TTC549 (cell line): Measurements from ENCODE around the gene HYLS1.
A peak's percentile ranks its signal among the peaks of the same experiment; 100 is the strongest.
"Not testable (repeated sequence)": the region's sequence is repeated elsewhere in the genome, so short reads cannot be mapped to it uniquely, and the experiment has no call there.

Experiments
- FAIRE-seq: peaks from 2 replicates; lab custom pipeline; 2012; peaks lifted over from hg19 to GRCh38; lab: Jason Lieb, UNC

The HYLS1 gene, protein sequence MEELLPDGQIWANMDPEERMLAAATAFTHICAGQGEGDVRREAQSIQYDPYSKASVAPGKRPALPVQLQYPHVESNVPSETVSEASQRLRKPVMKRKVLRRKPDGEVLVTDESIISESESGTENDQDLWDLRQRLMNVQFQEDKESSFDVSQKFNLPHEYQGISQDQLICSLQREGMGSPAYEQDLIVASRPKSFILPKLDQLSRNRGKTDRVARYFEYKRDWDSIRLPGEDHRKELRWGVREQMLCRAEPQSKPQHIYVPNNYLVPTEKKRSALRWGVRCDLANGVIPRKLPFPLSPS

DNA sequence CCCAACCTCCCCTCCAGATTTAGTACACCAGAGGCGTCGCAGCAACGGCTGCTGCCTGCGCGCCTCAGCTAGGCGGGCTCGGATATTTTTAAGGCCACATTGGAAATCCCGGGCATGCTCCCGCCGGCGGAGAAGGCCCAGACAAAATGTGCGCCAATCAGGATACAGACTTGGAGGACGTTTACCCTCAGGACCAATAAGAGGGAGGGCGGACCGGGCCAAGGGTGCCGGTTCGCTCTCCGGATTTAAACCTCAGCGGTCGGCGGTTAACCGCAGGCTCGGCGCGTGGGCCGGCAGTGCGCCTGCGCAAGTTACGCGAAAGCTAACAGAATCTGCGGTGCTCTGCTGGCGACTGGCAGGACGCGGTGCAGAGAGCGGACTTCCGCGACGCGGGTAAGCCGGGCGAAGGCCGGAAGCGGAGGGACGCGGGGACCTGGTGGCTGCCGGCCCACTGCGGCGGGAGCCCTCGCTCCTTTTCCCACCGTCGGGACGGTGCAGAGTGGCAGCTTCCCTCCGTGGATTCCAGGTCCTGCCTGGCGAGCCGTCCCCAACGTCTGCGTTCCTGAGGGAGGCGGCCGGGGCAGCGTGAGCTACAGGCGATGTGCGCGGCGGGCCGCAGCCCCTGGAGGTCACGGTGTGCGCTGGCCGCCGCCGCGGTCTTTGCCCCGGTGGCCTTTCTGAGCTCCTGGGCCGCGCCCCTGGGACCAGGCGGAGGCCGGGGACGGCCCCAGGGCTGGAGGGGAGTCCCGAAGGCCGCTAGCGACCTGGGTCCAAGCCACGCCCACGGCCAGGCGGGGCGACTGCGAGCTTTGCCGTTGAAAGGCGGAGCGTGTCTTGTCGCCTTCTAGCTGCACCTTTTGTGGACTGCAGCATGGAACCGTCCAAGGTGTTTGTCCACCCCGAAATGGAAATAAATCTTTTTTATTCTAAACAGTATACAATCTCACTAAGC lies at the start of gene HYLS1:
Gene HYLS1, plus strand, starts transcription at position 296 of the 952 bp plus-strand sequence. CDS start 11,701 bp downstream, outside the sequence.
- no peak for FAIRE-seq

DNA sequence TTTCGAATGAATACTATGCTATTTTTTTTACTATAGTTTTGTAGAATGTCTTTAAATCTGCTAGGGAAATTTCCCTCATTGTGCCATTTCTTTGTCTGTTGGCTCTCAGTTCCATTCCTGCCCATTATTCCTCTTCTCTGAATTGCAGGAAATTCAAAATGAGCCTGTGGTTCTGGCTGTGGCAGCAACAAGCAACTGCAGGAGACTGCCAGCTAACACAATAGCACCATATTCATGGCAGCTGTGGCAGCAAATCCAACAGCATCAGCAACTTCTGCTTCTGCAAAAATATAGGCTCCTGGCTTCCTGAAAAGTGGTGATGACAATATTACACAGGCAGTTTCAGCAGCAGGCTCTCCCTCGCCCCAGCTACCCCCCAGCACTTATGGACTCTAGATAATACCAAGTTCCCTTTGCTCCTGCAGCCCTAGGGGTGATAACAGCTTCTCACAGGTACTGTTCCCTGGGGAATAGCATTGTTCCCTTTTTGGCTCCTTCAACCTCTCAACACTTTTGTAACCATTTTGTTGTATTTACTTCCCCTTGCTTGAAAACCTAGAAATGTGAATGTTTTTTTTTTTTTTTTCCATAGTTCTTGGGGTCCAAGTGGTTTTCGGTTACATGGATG lies 45.0 kb upstream of the HYLS1 start:
- no peak for FAIRE-seq

DNA sequence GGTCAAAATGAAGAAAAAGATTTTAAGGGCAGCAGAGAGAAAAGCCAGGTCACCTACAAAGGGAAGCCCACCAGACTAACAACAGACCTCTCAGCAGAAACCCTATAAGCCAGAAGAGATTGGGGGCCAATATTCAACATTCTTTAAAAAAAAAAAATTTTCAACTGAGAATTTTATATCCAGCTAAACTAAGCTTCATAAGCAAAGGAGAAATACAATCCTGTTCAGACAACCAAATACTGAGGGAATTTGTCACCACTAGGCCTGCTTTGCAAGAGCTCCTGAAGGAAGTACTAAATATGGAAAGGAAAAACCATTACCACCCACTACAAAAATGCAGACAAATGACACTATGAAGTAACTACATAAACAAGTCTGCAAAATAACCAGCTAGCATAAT lies 41.3 kb upstream of the HYLS1 start:
- FAIRE-seq, result no peak

DNA sequence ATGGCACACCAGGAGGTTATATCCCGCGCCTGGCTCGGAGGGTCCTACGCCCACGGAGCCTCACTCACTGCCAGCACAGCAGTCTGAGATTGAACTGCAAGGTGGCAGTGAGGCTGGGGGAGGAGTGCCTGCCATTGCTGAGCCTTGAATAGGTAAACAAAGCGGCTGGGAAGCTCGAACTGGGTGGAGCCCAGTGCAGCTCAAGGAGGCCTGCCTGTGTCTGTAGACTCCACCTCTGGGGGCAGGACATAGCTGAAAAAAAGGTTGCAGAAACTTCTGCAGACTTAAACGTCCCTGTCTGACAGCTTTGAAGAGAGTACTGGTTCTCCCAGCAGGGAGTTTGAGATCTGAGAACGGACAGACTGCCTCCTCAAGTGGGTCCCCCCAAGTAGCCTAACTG lies 29.8 kb upstream of the HYLS1 start:
- FAIRE-seq, result not testable (repeated sequence)

DNA sequence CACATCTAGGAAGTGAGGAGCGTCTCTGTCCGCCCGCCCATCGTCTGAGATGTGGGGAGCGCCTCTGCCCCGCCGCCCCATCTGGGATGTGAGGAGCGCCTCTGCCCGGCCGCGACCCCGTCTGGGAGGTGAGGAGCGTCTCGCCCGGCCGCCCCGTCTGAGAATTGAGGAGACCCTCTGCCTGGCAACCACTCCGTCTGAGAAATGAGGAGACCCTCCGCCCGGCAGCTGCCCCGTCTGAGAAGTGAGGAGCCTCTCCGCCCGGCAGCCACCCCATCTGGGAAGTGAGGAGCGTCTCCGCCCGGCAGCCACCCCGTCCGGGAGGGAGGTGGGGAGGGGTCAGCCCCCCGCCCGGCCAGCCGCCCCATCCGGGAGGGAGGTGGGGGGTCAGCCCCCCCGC lies 24.7 kb upstream of the HYLS1 start:
- FAIRE-seq, result not testable (repeated sequence)

DNA sequence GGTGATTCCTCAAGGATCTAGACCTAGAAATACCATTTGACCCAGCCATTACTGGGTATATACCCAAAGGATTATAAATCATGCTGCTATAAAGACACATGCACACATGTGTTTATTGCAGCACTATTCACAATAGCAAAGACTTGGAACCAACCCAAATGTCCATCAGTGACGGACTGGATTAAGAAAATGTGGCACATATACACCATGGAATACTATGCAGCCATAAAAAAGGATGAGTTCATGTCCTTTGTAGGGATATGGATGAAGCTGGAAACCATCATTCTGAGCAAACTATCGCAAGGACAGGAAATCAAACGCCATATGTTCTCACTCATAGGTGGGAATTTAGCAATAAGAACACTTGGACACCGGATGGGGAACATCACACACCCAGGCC lies 22.1 kb upstream of the HYLS1 start:
- FAIRE-seq, result not testable (repeated sequence)

DNA sequence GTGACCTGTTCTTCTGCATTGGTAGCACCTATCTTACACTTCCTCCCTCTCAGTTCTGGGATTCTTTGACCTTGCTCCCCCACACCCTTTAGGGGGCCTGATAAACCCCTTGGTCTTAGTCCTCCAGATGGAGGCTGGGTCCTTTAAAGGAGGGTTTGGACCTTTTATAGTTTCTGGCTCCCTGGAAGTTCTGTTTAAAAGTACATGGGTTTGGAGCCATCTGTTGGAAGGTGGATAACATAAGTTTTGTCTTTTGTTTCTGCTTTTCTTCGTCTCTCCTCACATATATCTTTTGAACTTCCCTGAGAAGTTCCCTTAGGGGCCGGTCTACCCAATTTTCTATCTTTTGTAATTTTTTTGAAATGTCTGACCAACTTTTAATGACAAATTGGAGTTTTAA lies 17.9 kb upstream of the HYLS1 start:
- FAIRE-seq, result no peak

DNA sequence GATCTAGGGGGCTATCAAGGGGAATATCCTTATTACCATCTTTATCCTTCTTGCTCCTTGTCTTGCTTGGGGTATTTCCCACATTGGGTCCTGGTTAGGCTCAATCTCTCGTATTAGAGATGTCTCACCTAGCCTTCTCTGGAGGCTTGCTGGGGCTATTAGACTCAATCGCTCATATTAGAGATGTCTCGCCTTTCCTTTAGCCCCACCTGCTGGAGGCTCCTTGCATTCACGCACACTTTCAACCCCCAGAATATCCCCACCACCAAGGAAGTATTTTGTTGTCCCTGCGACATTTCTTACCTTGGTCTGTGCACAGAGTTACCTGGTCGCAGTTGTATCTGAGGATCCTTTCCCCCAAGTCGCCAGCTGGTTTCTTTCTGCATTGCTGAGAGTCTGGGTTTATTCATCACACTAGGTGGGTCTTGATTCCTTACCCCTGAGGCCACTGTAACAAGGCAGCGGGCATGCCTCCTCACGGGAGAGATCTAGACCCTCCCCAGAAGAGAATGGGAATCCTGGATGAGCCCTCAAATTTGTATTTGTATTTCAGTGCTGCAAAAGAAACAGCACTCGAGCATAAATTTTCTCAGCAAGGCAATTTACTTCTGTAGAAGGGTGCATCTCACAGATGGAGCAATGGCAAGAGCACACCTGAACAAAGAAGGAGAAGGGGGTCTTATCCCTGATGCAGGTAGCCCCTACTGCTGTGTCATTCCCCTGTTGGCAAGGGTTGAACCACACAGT lies 15.9 kb upstream of the HYLS1 start:
- no peak for FAIRE-seq

GRCh38 chr11:125872138-125872491 lies 15.4 kb upstream of the HYLS1 start:
- no peak for FAIRE-seq

GRCh38 chr11:125873881-125874555 lies 13.4 kb upstream of the HYLS1 start:
- FAIRE-seq, result no peak

DNA sequence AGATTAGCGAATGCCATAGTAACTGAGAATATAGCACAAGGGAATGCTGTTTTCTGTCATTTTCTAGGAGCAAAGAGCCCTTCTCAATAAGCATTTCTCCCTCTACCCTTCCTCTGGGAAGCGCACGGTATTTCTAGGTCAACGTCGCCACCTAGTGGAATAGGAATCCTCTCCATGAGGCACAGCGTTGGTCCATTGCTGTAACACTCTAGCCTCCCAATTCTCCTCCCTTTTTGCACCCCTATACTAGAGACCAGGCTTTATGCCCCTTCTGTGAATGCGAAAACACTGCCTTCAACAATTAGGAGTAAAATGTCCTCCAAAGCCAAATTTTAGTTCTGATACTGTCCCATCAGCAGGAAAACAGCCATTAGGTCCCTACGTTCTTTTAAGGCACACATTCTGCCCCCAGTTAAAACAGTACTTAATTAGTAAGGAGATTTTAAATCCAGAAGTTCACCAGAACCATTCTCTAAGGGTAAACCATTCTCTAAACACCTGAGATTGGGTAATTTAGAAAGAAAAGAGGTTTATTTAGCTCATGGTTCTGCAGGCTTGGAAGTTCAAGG lies 12.8 kb upstream of the HYLS1 start:
- FAIRE-seq, result peak; percentile 79

- no peak for FAIRE-seq
Observed at GRCh38 chr11:125881291-125881690, 6.2 kb upstream of the HYLS1 start.

- no peak for FAIRE-seq
Observed at GRCh38 chr11:125883375-125883774, 4.1 kb upstream of the HYLS1 start.

DNA sequence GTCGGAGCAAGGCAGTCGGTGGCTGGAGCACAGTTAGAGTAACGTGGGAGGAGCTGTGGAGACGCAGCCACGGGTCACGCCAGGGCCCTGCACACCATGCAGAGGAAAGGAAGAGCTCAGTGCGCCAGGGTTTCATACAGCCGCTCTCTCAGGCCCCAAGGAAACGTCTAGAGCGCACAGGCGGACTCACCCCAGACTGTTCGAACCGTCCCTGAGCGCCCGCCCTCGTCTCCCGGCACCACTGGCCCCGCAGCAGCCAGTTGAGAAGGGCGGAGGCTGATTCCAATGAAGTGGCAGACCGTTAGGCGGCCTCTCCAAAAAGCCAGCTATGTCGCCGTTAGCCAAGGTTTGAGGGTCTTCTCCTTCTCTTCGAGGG lies 483 bp upstream of the HYLS1 start:
- FAIRE-seq, result no peak

DNA sequence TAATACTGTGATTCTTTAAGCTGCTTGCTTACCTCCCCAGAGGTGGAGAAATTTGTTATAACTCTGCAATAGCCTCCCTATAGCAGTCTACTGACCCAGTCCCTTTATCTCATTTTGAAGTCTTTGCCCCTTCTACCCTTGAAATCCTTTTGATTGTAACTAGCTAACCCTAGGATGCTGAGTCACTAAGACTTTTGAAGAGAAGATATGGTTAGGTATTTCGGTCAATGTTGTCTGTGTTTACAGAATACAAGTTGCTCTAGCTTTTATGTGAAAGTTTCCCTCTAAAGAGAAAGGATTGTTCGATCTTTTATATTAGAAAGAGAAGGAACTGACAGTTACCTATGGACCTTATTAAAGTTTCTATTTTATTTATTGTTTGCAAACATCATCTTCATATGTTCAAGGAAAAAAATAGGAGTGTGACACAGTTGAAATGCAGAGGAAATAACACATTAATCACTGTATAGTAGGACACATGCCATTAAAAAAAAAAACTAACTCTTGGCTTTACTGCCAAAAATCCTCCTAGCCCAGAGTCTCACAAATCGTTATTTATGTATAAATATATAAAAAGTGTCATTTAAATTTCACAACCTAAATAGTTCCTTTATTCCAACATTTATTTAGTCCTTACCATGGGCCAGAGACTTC lies 3.1 kb downstream of the HYLS1 start:
- FAIRE-seq, result no peak

- no peak for FAIRE-seq
Observed at GRCh38 chr11:125892071-125892470, 4.6 kb downstream of the HYLS1 start.

- no peak for FAIRE-seq
Observed at GRCh38 chr11:125892994-125893393, 5.5 kb downstream of the HYLS1 start.

DNA sequence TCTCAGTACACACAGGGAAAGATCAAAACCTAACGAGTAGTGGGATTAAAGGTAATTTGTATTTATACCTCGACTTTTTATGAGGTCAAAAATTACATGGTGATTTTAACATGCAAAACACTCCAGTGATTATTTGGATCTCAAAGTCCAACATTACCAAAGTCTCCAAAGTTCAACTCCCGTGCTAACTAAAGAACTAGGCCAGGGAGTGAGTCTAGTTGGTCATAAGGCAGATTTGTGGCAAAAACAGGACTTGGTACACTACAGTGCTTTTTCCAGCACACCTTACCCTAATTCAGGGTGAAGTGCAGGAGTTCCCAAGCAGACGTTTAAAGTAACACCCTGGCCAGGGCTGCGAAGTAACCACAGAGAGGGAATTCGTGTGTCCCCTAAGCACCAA lies 14.4 kb downstream of the HYLS1 start:
- FAIRE-seq, result no peak

DNA sequence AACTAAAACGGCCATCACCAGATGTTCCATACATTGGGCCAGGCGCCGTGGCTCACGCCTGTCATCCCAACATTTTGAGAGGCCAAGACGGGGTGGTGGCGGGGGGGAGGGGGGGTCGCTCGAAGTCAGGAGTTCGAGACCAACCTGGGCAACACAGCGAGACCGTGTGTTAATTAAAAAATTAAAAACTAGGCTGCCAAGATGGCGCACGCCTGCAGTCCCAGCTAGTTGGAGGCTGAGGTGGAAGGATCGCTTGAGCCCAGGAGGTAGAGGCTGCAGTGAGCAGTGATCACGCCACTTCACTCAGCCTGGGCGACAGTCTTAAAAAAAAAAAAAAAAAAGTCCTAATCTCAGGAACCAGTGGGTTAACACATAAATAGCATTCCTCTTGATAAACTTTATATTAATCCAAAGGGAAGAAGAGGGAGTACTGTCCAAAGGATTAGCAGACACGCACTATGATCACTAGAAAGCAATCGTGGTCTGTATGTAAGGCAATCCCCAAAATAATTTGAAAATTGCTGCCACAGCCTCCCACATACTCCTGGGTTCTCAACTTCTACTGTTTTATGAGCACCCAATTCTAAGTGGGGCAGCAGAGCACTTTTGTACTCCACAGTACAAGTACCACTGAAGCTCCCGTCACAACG lies 14.9 kb downstream of the HYLS1 start:
- no peak for FAIRE-seq

DNA sequence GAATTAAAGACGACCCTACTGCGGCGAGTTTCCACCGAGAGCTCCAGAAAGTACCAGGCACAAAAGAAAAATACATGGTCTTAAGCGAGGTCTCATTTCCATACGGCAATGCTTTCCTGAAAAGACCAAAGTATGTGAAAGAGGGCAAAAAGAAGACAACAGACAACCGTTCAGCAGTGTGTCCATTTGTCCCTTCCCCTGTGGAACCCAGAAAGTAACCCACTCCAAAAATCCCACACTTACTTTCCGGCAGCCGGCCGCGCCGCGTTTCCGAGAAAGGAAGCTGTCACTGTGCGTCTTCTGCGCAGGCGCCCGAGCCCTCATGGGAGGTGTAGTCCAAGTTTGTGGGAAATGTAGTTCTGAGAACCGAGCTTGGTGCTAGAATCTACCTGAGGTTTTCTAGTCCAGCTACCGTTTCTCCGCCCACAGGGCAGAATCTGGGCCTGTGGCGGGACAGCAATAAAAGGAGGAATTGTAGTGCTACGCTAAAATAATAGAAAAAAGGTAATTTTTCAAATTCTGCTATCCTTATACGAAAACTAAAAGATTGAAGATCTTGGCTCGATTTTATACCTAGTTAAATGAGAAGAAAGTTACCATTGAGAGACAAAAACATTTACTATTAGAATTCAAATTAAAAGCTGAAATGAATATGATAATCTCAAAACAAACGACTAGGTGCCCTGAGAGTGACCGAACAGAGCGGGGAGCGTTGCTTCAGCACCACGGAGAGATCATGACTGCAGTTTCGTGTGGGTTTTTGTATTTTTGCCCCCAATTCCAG lies 15.7 kb downstream of the HYLS1 start, which contains the start of gene PUS3:
Gene PUS3, minus strand, starts transcription at position 280 of the 784 bp plus-strand sequence. CDS start 6,922 bp downstream, outside the sequence.
- no peak for FAIRE-seq
